ENCODE results near the gene CTBP1.

CTBP1 gene

GRCh38 chr4:1207603-1208265 lies 41.2 kb downstream of the CTBP1 start:
- no peak for DNase-seq

- no peak for DNase-seq
Observed at GRCh38 chr4:1207157-1207470, 41.8 kb downstream of the CTBP1 start.

- DNase-seq, result no peak
Observed at GRCh38 chr4:1206299-1207156, 42.4 kb downstream of the CTBP1 start.

- no peak for DNase-seq
Observed at GRCh38 chr4:1205586-1206298, 43.2 kb downstream of the CTBP1 start.

- DNase-seq, result no peak
Observed at GRCh38 chr4:1204828-1205585, 43.9 kb downstream of the CTBP1 start.

- peak; percentile 7 for DNase-seq
Observed at GRCh38 chr4:1204286-1204827, 44.6 kb downstream of the CTBP1 start.

- DNase-seq, result peak; percentile 1
Observed at GRCh38 chr4:1203026-1203616, 45.8 kb downstream of the CTBP1 start.

- DNase-seq, result no peak
Observed at GRCh38 chr4:1202526-1203011, 46.4 kb downstream of the CTBP1 start.

GRCh38 chr4:1201851-1202525 lies 46.9 kb downstream of the CTBP1 start:
- peak; percentile 69 for DNase-seq

- peak; percentile 7 for DNase-seq
Observed at GRCh38 chr4:1200425-1201035, 48.4 kb downstream of the CTBP1 start.

GRCh38 chr4:1199556-1200331 lies 49.2 kb downstream of the CTBP1 start:
- DNase-seq, result peak; percentile 5

GRCh38 chr4:1198098-1198844 lies 50.7 kb downstream of the CTBP1 start:
- peak; percentile 2 for DNase-seq

- DNase-seq, result peak; percentile 7
Observed at GRCh38 chr4:1196421-1197183, 52.3 kb downstream of the CTBP1 start.

GRCh38 chr4:1195891-1196401 lies 53.0 kb downstream of the CTBP1 start:
- DNase-seq, result no peak

- no peak for DNase-seq
Observed at GRCh38 chr4:1195109-1195671, 53.7 kb downstream of the CTBP1 start.

- DNase-seq, result peak; percentile 5
Observed at GRCh38 chr4:1194010-1194900, 54.7 kb downstream of the CTBP1 start.

Data from activated CD4-positive, alpha-beta T cell treated with anti-CD3 and anti-CD28 coated beads for 1 hour (primary cell).